Hepatocyte (in vitro differentiated cells): ENCODE measurements around the gene STON1.

ENCODE experiments used
- EZH2 ChIP-seq: fragments of 200-600 bp; sonication (generic); IDR thresholded peaks from 2 replicates; pipeline ENCODE4 v1.6.1; 2016; ENCODE audit warnings: antibody characterized with exemption, mild to moderate bottlenecking, borderline replicate concordance
- EZH2phosphoT487 ChIP-seq: fragments of 200-600 bp; sonication (generic); IDR thresholded peaks from one replicate; pipeline ENCODE4 v1.6.1; 2018; ENCODE audit warnings: antibody characterized with exemption, mild to moderate bottlenecking, low read depth, moderate library complexity; ENCODE audit not compliant: unreplicated experiment, severe bottlenecking
- TF ChIP-seq, protein P1 (sequence below): fragments of 200-600 bp; sonication (generic); IDR thresholded peaks from 2 replicates; pipeline ENCODE4 v1.5.1; 2016; ENCODE audit warnings: antibody characterized with exemption, mild to moderate bottlenecking; ENCODE audit not compliant: poor library complexity

DNA sequence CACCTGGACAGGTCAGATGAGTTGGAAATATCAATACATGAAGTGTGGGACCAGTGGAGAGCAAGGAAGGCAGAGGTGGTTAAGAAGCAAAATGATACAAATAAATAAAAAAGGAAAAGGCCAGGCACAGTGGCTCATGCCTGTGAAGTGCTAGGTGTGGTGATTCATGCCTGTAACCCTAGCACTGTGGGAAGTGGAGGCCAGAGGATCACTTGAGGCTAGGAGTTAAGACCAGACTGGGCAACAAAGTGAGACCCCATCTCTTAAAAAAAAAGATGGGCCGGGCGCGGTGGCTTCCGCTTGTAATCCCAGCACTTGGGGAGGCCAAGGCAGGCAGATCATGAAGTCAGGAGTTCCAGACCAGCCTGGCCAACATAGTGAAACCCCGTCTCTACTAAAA is 2.9 kb downstream of the STON1 start:
- TF ChIP-seq, protein P1, sequence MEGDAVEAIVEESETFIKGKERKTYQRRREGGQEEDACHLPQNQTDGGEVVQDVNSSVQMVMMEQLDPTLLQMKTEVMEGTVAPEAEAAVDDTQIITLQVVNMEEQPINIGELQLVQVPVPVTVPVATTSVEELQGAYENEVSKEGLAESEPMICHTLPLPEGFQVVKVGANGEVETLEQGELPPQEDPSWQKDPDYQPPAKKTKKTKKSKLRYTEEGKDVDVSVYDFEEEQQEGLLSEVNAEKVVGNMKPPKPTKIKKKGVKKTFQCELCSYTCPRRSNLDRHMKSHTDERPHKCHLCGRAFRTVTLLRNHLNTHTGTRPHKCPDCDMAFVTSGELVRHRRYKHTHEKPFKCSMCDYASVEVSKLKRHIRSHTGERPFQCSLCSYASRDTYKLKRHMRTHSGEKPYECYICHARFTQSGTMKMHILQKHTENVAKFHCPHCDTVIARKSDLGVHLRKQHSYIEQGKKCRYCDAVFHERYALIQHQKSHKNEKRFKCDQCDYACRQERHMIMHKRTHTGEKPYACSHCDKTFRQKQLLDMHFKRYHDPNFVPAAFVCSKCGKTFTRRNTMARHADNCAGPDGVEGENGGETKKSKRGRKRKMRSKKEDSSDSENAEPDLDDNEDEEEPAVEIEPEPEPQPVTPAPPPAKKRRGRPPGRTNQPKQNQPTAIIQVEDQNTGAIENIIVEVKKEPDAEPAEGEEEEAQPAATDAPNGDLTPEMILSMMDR, result no peak
- TF ChIP-seq EZH2 (no peak), EZH2phosphoT487 (no peak)
